Liver (tissue), 9 donors: Measurements from ENCODE around the gene CACFD1. TPM values are rescaled to one million over a fixed set of nuclear protein-coding genes. Genes with fewer than 3 reads are reported as not detected.
A peak's percentile ranks its signal among the peaks of the same experiment; 100 is the strongest.

Experiments
- DNase-seq: peaks from one replicate; pipeline ENCODE4 v3.0.0-alpha.2; 2017; ENCODE audit warnings: low spot score
- H3K27ac ChIP-seq, 2 donors: one replicate each; pipeline ENCODE4 v1.7.0; 2013; ENCODE audit warnings: inconsistent platforms in 2 of 2, low read length in 2 of 2, control low read depth in 1 of 2, low read depth in 1 of 2, mild to moderate bottlenecking in 1 of 2
- H3K27me3 ChIP-seq, 4 donors: one replicate each; pipeline versions ENCODE4 v1.6.1 to v1.7.0; 2013; ENCODE audit warnings: low read length in 3 of 4, inconsistent platforms in 1 of 4, mild to moderate bottlenecking in 1 of 4, moderate library complexity in 1 of 4; ENCODE audit not compliant: control insufficient read depth in 4 of 4, insufficient read depth in 4 of 4
- H3K36me3 ChIP-seq, 4 donors: one replicate each; pipeline versions ENCODE4 v1.6.1 to v1.7.0; 2013; ENCODE audit warnings: low read length in 3 of 4, mild to moderate bottlenecking in 3 of 4, low read depth in 1 of 4, moderate library complexity in 1 of 4; ENCODE audit not compliant: control insufficient read depth in 4 of 4, insufficient read depth in 3 of 4
- H3K4me1 ChIP-seq, 4 donors: one replicate each; pipeline versions ENCODE4 v1.6.1 to v1.7.0; 2013; ENCODE audit warnings: low read length in 3 of 4, mild to moderate bottlenecking in 3 of 4, moderate library complexity in 1 of 4; ENCODE audit not compliant: control insufficient read depth in 4 of 4, insufficient read depth in 4 of 4
- H3K4me3 ChIP-seq, 3 donors: one replicate each; pipeline versions ENCODE4 v1.6.1 to v1.7.0; 2013; ENCODE audit warnings: low read length in 3 of 3, control low read depth in 1 of 3, low read depth in 1 of 3, mild to moderate bottlenecking in 1 of 3
- H3K9ac ChIP-seq, 2 donors: one replicate each; pipeline ENCODE4 v1.7.0; 2013; ENCODE audit warnings: low read length in 2 of 2, mild to moderate bottlenecking in 2 of 2, moderate library complexity in 2 of 2, control low read depth in 1 of 2, low read depth in 1 of 2
- H3K9me3 ChIP-seq, 4 donors: one replicate each; pipeline versions ENCODE4 v1.6.1 to v1.7.0; 2013; ENCODE audit warnings: low read length in 3 of 4; ENCODE audit not compliant: control insufficient read depth in 4 of 4
- ATF3 ChIP-seq: IDR thresholded peaks from 2 replicates; pipeline ENCODE4 v1.6.1; 2016; ENCODE audit warnings: antibody characterized with exemption
- CTCF ChIP-seq: fragments of 150-350 bp; IDR thresholded peaks from 2 replicates; pipeline ENCODE4 v1.5.1; 2017; ENCODE audit warnings: improper control_type of control experiment, low read depth, low read length; ENCODE audit not compliant: missing input control
- EGR1 ChIP-seq, 2 donors: IDR thresholded peaks; 2 replicates each; pipeline ENCODE4 v1.6.1; 2016 to 2018; ENCODE audit warnings: antibody characterized with exemption in 2 of 2, low read depth in 2 of 2
- FOXA1 ChIP-seq: IDR thresholded peaks from 2 replicates; pipeline ENCODE4 v1.6.1; 2016; ENCODE audit warnings: antibody characterized with exemption
- GABPA ChIP-seq, 2 donors: IDR thresholded peaks in 1 of 2; conservative IDR thresholded peaks in 1 of 2; 2 replicates each; pipeline ENCODE4 v1.6.1; 2016; ENCODE audit warnings: antibody characterized with exemption in 2 of 2, mild to moderate bottlenecking in 1 of 2, moderate library complexity in 1 of 2
- HNF4A ChIP-seq, 2 donors: conservative IDR thresholded peaks; 2 replicates each; pipeline ENCODE4 v1.6.1; 2016; ENCODE audit warnings: antibody characterized with exemption in 2 of 2, mild to moderate bottlenecking in 2 of 2
- HNF4G ChIP-seq: IDR thresholded peaks from 2 replicates; pipeline ENCODE4 v1.6.1; 2016; ENCODE audit warnings: antibody characterized with exemption
- JUND ChIP-seq, 2 donors: IDR thresholded peaks; 2 replicates each; pipeline ENCODE4 v1.6.1; 2016; ENCODE audit warnings: antibody characterized with exemption in 2 of 2
- NR2F2 ChIP-seq: IDR thresholded peaks from 2 replicates; pipeline ENCODE4 v1.6.1; 2016; ENCODE audit warnings: antibody characterized with exemption
- REST ChIP-seq: IDR thresholded peaks from 2 replicates; pipeline ENCODE4 v1.6.1; 2016; ENCODE audit warnings: antibody characterized with exemption, mild to moderate bottlenecking
- RXRA ChIP-seq, 2 donors: IDR thresholded peaks; 2 replicates each; pipeline ENCODE4 v1.6.1; 2017 to 2018; ENCODE audit warnings: antibody characterized with exemption in 2 of 2, mild to moderate bottlenecking in 1 of 2
- YY1 ChIP-seq: IDR thresholded peaks from 2 replicates; pipeline ENCODE4 v1.6.1; 2016; ENCODE audit warnings: antibody characterized with exemption, mild to moderate bottlenecking
- WGBS: extraction: QIAGEN DNeasy Blood & Tissue Kit; methylation state at CpG from one replicate; pipeline ENCODE4 v1.1.7; 2013; 5-methylcytosine and 5-hydroxymethylcytosine counted together
- polyA plus RNA-seq, 2 donors: library from polyadenylated mRNA; stranded (reverse) in 1 of 2; unstranded in 1 of 2; fragments of 200-250 nt in 1 of 2; fragments of >200 nt in 1 of 2; fragmentation: Nextera tagmentation in 1 of 2; extraction: Ambion mirVana in 1 of 2; gene quantifications; one replicate each; pipeline versions ENCODE4 v1.2.1 to v1.2.3, GENCODE V29; 2013 to 2015
- total RNA-seq, 2 donors: library from RNA; depleted of rRNA; stranded (reverse); fragments of >200 nt; gene quantifications; one replicate each; pipeline ENCODE4 v1.2.3, GENCODE V29; 2014
- donor health status: healthy.
- donor health status: healthy.
- donor health status: healthy.
- donor health status: healthy.
- donor health status: healthy.

Gene CACFD1
- total and polyA plus RNA-seq, 4 donors: 10.1 to 34.5 (median 26.4) TPM

- no peaks in the 10 kb centered on the region for H3K36me3 ChIP-seq
- no peak within 1 kb of the TSS for H3K9ac ChIP-seq
- peaks cover 0 to 14% (median 8%) of the 10 kb centered on the region in 4 donors for H3K4me1 ChIP-seq
- TF ChIP-seq REST (no peak), RXRA (IDR thresholded peaks at IDR 0.05) (peak in 1 of 2 donors; percentile 28), CTCF (no peak), ATF3 (no peak)
- no peaks in the 10 kb centered on the region for H3K27me3 ChIP-seq
- no peaks in the 10 kb centered on the region for H3K9me3 ChIP-seq
- peak within 1 kb of the TSS in 1 of 3 donors; percentile 19 for H3K4me3 ChIP-seq
- no peak for DNase-seq
- 73% methylated on average over 23 of the region's 23 CpGs for WGBS
- H3K27ac ChIP-seq: peak within 1 kb of the TSS; percentile 50 to 63
Observed at GRCh38 chr9:133421615-133422542, 37.9 kb upstream of the CACFD1 start, which contains the start of gene ADAMTS13. TSS of gene ADAMTS13 (plus strand) at chr9:133422367. CDS start at chr9:133422444, 77 bp downstream.

- WGBS: 52% methylated on average over 3 of the region's 3 CpGs
- TF ChIP-seq FOXA1 (no peak), HNF4G (no peak), NR2F2 (peak; percentile 88), RXRA (IDR thresholded peaks at IDR 0.05) (peak; percentile 34 to 48)
- Histone ChIP-seq H3K4me1 (peaks cover 0 to 9% (median 5%) of the 10 kb centered on the region in 4 donors), H3K36me3 (no peaks in the 10 kb centered on the region), H3K27me3 (no peaks in the 10 kb centered on the region), H3K9ac (no peak overlapping the region), H3K27ac (peak overlapping the region; percentile 14 to 38), H3K4me3 (no peak overlapping the region), H3K9me3 (no peaks in the 10 kb centered on the region)
- no peak for DNase-seq
Observed at GRCh38 chr9:133423216-133423615, 36.6 kb upstream of the CACFD1 start.

- 90% methylated on average over 12 of the region's 12 CpGs for WGBS
- Histone ChIP-seq H3K4me1 (peaks cover 0 to 5% (median 4%) of the 10 kb centered on the region in 4 donors), H3K9me3 (no peaks in the 10 kb centered on the region), H3K36me3 (no peaks in the 10 kb centered on the region), H3K9ac (no peak overlapping the region), H3K27me3 (no peaks in the 10 kb centered on the region), H3K27ac (peak overlapping the region in 1 of 2 donors; percentile 14), H3K4me3 (no peak overlapping the region)
- DNase-seq: no peak
- TF ChIP-seq JUND (IDR thresholded peaks at IDR 0.05): no peak
- TF ChIP-seq YY1: no peak
- TF ChIP-seq EGR1 (IDR thresholded peaks at IDR 0.05; ENCODE audit: low read depth in 2 of 2): no peak
- TF ChIP-seq REST: no peak
- TF ChIP-seq CTCF: no peak
- no peak for TF ChIP-seq ATF3
- no peak for TF ChIP-seq RXRA (IDR thresholded peaks at IDR 0.05)
- TF ChIP-seq HNF4G: no peak
- no peak for TF ChIP-seq NR2F2
- no peak for TF ChIP-seq HNF4A (conservative IDR thresholded peaks at IDR 0.05)
- no peak for TF ChIP-seq GABPA (IDR thresholded peaks at IDR 0.05 in 1 of 2, conservative IDR thresholded peaks at IDR 0.05 in 1 of 2)
Observed at GRCh38 chr9:133424187-133424586, 35.6 kb upstream of the CACFD1 start.
